ENCODE data around the gene ZGRF1. TPM values are rescaled to one million over a fixed set of nuclear protein-coding genes. Genes with fewer than 3 reads are reported as not detected.
"Not testable (repeated sequence)": the region's sequence is repeated elsewhere in the genome, so short reads cannot be mapped to it uniquely, and the experiment has no call there.

ZGRF1 gene
- total RNA-seq, 1 donor from 2014 or later, result 2.4 TPM

DNA sequence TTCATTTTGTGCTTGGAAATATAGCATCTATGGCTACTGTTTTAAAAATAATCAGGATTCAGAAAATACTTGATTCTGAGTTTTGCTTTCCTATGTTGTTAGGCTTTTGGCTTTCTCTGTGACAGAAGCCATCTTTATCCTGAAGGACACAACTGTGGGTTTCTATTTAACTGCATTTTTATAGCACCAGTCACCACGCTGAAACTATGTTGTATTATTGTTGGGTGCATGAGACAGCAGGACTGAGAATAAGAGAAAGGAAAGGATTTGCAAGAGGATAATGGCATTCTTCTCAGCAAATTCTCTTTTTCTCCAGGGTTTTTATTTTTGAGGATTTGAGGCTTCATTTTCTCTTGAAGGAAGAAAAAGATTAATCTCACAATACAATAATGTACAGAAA is 110.6 kb downstream of the ZGRF1 start:
- TF ChIP-seq, protein P1, sequence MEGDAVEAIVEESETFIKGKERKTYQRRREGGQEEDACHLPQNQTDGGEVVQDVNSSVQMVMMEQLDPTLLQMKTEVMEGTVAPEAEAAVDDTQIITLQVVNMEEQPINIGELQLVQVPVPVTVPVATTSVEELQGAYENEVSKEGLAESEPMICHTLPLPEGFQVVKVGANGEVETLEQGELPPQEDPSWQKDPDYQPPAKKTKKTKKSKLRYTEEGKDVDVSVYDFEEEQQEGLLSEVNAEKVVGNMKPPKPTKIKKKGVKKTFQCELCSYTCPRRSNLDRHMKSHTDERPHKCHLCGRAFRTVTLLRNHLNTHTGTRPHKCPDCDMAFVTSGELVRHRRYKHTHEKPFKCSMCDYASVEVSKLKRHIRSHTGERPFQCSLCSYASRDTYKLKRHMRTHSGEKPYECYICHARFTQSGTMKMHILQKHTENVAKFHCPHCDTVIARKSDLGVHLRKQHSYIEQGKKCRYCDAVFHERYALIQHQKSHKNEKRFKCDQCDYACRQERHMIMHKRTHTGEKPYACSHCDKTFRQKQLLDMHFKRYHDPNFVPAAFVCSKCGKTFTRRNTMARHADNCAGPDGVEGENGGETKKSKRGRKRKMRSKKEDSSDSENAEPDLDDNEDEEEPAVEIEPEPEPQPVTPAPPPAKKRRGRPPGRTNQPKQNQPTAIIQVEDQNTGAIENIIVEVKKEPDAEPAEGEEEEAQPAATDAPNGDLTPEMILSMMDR (IDR thresholded peaks at IDR 0.05; ENCODE audit: insufficient read depth, low read length, severe bottlenecking), result no peak
- Histone ChIP-seq H3K36me3 (ENCODE audit: control insufficient read depth, insufficient read depth, low read length) (no peaks in the 10 kb centered on the region), H3K27me3 (ENCODE audit: control insufficient read depth, insufficient read depth, low read length) (peaks cover 28% of the 10 kb centered on the region), H3K4me3 (ENCODE audit: low read depth, low read length) (no peak overlapping the region)
- no peak for DNase-seq (ENCODE audit: low read depth)
- FAIRE-seq, result no peak

DNA sequence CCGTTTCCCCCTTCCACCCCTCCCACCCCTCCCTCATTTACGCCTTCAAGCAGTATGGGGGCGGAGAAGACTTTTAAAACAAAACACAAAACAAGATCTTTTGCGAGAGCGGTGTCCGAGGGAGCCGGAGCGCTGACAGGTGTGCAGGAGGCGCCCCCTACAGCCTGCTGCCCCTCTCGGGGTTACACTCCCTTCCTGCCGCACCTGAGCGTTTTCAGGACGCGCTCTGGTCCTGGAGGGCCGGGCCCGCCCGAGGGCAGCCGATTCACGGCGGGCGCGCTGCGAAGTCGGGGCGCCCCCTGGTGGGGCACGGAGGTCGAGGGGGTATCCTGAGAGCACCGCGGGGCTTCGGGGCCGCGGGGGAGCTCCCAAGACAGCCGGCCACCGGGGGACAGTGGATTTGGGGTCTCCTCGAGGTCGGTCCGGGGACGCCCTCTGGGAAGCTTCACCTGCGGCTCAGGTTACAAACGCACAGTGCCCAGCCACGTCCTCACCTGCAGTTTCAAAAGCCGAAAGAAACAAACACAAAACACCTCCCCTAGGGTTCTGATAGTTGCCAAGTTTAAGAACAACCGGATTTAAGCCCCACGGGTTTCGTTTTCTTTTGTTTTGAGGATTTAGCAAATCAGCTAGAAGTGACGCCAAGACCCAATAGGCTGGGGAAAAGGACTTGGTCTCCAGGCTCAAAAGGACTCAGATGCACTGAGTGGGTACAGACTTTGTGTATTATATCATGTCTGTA is 112.8 kb downstream of the ZGRF1 start:
- DNase-seq (ENCODE audit: low read depth) (peak; percentile 36), FAIRE-seq (no peak)
- Histone ChIP-seq H3K36me3 (ENCODE audit: control insufficient read depth, insufficient read depth, low read length) (no peaks in the 10 kb centered on the region), H3K27me3 (ENCODE audit: control insufficient read depth, insufficient read depth, low read length) (peaks cover 45% of the 10 kb centered on the region), H3K4me3 (ENCODE audit: low read depth, low read length) (peak overlapping the region; percentile 22)
- TF ChIP-seq, protein P1 (IDR thresholded peaks at IDR 0.05; ENCODE audit: insufficient read depth, low read length, severe bottlenecking), result peak; percentile 77

DNA sequence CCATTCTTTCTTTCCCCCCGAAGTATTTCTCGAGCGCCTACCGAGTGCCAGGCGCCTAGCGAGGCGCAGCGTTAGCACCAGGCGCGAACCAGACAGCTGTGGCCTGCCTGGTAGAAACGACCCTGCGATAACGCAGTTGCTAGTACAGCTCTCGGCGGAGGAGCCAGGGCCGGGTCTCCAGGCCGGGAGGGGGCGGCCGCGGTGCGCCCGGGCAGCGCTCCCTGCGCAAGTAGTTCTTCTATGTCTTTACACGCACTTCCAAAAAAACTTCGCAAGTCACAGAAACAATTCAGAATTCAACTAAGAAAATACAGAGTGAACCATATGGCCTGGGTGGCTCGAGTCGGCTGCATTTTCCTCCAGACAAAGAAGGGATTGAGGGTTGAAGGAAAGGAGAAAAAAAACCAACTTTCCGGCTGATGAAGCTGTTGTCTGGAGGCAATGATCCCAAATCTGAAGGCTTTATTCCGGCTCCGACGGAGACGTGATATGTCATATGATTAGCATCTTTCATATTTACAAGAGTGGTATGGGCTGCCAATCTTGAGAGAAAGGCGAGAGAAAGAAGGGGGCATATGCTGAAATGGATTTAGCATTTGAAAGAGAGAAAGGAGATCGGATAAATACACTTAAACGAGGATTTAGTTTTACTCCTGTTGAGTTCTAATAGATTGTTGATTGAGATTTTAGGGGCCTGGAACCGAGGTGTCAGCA is 113.5 kb downstream of the ZGRF1 start:
- FAIRE-seq, result no peak
- Histone ChIP-seq H3K27me3 (ENCODE audit: control insufficient read depth, insufficient read depth, low read length) (peaks cover 52% of the 10 kb centered on the region), H3K36me3 (ENCODE audit: control insufficient read depth, insufficient read depth, low read length) (no peaks in the 10 kb centered on the region), H3K4me3 (ENCODE audit: low read depth, low read length) (peak overlapping the region; percentile 22)
- DNase-seq (ENCODE audit: low read depth), result no peak
- TF ChIP-seq, protein P1 (IDR thresholded peaks at IDR 0.05; ENCODE audit: insufficient read depth, low read length, severe bottlenecking), result no peak

DNA sequence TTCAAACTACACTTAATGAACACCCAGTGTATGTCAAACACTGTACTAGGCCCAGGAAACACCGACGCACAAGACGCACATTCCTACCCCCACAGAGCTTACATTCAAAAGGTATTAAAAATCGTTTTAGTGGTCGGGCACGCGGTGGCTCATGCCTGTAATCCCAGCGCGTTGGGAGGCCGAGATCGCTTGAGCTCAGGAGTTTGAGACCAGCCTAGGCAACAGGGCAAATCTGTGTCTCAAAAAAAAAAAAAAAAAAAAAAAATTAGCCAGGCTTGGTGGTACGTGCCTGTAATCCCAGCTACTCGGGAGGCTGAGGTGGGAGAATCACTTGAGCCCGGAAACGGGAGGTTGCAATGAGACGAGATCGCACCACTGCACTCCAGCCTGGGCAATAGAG is 114.3 kb downstream of the ZGRF1 start:
- FAIRE-seq; H3K4me3 ChIP-seq (ENCODE audit: low read depth, low read length); H3K36me3 ChIP-seq (ENCODE audit: control insufficient read depth, insufficient read depth, low read length); DNase-seq (ENCODE audit: low read depth): not testable (repeated sequence)
- peaks cover 59% of the 10 kb centered on the region for H3K27me3 ChIP-seq (ENCODE audit: control insufficient read depth, insufficient read depth, low read length)

DNA sequence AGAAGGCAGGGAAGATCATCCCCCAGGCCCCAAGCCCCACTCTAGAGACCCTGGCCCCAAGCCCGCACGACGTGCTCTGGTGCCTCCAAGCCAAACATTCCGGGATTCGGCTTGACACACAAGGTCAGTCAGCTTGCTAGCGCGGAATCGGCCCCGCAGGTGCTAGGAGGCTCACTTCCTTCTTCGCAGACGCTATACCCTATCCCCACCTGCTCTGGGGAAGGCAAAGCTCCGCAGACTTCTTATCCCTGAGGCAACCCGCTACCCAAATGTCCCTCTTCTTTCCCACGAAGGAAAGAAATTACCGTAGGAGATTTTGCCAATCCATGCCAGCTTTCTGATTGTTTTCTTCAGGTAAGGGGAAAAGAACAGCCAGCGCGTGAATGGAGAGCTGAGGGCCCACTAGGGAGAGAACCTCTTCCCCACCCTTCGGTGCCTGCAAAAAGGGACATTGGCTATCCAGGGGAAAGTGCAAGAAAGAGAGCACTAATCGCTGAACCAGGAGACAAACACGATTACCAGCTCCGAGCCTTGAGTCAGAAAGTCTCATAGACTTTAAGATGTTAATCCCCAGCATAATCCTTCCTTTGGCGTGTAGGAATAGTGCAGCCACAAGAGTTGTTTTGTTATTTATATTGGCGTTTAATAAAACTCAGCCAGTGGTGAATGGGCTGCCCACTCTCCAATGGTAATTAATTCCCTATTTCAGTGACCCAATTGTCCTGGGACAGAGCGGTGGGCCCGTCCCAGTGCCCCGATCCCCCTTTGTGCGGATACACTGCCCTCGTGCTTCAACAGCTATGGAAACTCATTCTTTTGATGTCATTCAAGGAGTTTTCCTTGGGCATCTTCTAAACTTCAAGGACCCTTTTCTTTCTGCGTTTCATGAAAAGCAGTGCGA is 115.3 kb downstream of the ZGRF1 start:
- Histone ChIP-seq H3K4me3 (ENCODE audit: low read depth, low read length) (no peak overlapping the region), H3K36me3 (ENCODE audit: control insufficient read depth, insufficient read depth, low read length) (no peaks in the 10 kb centered on the region), H3K27me3 (ENCODE audit: control insufficient read depth, insufficient read depth, low read length) (peaks cover 69% of the 10 kb centered on the region)
- TF ChIP-seq, protein P1 (IDR thresholded peaks at IDR 0.05; ENCODE audit: insufficient read depth, low read length, severe bottlenecking), result no peak
- FAIRE-seq (no peak), DNase-seq (ENCODE audit: low read depth) (no peak)

All from bronchial epithelial cell (primary cell).